Renal pelvis (tissue), 4 donors: Measurements from ENCODE around the gene LRTM2. TPM values are rescaled to one million over a fixed set of nuclear protein-coding genes. Genes with fewer than 3 reads are reported as not detected.

Experiments
- DNase-seq: peaks from one replicate; pipeline ENCODE4 v3.0.0-alpha.2; 2013
- polyA plus RNA-seq, 3 donors: library from polyadenylated mRNA; unstranded; fragments of 120-200 nt; gene quantifications; one replicate each; pipeline ENCODE4 v1.2.1, GENCODE V29; 2013; ENCODE audit not compliant: insufficient read length in 3 of 3

Gene LRTM2
- polyA plus RNA-seq, 3 donors = 0.13 to 0.75 (median 0.67) TPM

- DNase-seq = no peak
Observed at GRCh38 chr12:1829306-1829900, 9.0 kb downstream of the LRTM2 start.

- DNase-seq = no peak
Observed at GRCh38 chr12:1830401-1830845, 10.1 kb downstream of the LRTM2 start.

- DNase-seq = peak; percentile 91
Observed at GRCh38 chr12:1830981-1831963, 10.9 kb downstream of the LRTM2 start.

DNA sequence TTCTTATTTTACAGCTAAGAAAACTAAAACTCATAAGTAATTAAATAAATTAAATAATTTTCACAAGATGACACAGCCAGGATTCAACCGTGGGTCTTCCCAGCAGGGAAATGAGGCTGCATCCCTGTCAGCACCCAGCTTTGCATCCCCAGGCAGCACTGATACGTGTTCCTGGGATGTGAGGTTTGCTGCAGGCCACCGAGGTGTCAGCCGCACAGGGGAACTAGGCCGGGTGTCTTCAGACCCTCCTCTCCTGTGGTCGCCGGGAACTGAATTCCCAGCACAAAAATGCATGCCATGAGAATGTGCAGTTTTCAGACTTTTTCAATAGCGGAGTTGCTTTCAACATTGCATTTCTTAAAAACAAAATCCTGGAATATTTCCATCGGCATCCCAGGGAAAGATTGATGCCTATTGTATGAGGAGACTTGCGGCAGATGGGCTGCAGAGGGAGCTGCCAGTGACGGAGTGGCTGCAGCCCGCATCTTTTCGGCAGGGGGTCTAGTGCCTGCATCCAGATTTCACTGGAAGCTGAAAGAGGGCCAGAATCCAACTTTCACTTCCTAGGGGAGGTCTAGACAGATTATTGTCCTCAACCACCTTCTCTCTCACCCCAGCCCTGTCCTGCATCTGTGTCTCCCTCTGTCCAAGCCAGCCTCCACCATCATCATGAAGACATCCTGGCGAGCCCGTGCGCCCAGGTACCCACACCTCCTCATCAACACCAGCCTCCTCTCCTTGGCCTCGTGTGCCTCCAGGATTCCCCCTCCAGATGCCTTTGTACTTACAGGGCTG, 12.6 kb downstream of the LRTM2 start:
- no peak for DNase-seq

GRCh38 chr12:1833596-1834028, 13.2 kb downstream of the LRTM2 start:
- DNase-seq = no peak

GRCh38 chr12:1834186-1834925, 14.0 kb downstream of the LRTM2 start:
- no peak for DNase-seq

DNA sequence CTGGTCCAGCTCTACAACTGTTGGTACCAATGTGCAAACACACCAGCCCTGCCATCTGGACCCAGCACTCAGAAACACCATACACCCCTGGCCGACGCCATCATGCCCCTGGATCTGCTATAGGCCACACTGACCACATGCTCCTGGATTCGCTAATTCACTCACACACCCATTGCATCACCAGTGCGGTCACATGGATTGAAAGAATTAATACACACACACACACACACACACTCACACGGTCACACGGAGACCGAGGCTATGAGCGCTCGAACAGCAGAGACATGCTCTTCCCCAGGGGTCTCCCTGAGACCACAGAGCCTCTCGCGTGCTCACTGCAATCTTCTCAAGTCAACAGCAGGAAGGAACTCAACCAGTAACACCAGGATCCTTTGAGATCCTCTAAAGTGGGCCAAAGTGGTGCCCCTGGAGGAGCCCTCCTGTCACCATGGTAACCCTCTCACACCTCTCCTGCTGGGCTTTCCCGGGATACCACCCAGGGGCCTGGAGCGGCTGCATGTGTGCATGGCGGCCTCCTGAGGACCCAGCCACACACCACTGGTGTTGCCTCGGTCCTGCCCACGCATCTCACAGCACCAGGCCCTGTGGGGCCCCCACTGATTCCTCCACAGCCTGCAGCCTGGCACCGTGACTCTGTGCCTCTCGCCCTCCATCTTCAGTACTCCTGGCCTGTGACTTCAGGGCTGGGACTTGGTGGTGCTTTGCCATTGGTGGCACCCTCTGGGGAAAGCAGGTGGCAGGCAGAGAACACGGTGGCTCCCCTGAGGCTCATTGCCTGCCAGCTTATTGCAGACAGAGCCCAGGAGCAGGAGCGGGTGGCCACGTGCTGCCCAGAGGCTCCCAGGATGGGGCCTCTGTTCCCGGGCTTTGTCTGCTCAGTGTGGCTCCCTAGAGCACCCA, 15.1 kb downstream of the LRTM2 start:
- no peak for DNase-seq

GRCh38 chr12:1836241-1836803, 16.0 kb downstream of the LRTM2 start:
- DNase-seq = no peak

GRCh38 chr12:1836854-1837421, 16.6 kb downstream of the LRTM2 start:
- DNase-seq = peak; percentile 50

DNA sequence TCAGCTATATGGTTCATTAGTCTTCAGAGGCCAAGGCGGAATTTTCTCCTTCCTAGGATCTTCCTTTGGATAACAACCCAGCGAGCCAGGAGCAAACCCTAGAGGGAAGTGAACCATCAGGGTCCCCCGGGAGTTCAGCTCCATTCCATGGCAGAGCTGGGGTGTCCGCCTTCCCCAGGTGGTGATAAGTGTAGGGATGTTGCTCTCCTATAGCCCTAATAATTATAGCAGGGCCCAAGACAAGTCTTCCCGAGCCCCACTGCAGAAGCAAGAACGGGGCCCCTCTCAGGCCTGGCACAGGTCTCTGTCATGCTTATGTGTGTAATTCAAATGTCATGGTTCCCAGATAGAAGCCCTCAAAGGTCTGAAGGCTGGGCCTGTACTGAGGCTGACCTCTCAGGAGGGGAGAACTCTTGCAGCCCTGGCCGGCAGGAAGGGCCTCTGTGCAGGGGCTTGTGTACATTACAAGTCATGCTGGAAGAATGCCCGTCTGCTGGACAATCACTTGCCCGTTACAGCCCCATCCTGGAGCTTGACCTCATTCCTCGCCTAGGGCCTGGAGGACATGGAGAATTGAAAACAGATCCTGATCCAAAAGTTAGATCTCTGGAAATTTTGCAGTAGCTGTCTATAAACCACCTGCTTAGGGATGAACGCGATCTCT, 17.3 kb downstream of the LRTM2 start:
- DNase-seq = no peak

DNA sequence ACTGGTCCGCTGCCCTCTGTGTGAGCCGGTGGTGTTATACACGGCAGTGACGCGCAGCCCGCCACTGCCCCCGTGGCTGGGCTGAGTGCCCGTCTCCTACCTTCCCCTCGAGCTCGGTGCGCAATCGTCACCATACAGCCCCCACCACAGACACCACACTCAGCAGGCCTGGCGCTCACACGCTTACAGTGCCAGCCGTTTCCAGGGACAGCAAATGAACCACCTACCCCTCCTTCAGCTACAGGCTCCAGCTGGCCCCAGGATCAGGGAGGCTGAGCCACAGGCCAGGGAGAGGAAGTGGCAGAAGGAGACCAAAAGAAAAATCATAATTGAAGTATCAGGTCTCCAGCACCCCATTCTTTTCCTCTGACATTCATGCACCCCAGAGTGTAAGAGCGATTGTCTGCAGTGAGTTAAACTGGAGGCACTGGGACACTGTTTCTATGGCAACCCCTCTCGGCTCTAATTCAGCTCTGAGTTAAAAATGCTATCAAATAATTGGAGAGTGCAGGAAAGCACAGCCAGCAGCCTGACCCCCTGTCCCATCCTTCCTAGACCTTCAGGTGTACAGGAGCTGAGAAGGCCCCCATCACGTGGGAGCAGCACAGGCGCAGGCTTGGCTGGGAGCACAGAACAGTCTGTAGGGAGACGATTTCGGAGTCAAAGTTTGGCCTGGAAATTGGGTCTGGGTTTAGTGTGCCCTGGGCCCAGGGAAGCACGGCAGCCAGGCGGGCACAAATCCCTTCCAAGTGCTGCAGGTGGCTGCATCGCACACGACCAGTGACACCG, 18.0 kb downstream of the LRTM2 start:
- DNase-seq = no peak

- DNase-seq = no peak
Observed at GRCh38 chr12:1838994-1839365, 18.6 kb downstream of the LRTM2 start.

DNA sequence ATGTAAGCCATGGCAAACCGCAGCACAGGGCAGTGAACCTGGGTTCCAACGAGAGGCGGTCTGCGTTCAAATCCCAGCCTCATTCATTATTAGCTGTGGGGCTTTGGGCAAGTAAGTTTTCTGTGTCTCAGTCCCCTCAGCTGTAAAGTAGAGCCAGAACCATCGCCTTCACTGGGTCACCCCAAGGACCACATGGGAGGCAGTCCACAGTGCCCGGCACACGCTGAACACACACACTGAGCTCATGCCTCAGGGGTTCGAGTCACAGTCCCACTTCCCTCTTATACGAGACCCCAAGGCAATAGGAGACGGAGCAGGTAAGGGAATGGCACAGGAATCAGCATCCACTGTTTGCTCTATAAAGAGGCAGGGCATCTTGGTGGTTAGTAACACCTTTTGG, 19.1 kb downstream of the LRTM2 start:
- no peak for DNase-seq

GRCh38 chr12:1839956-1840951, 19.9 kb downstream of the LRTM2 start:
- peak; percentile 73 for DNase-seq

DNA sequence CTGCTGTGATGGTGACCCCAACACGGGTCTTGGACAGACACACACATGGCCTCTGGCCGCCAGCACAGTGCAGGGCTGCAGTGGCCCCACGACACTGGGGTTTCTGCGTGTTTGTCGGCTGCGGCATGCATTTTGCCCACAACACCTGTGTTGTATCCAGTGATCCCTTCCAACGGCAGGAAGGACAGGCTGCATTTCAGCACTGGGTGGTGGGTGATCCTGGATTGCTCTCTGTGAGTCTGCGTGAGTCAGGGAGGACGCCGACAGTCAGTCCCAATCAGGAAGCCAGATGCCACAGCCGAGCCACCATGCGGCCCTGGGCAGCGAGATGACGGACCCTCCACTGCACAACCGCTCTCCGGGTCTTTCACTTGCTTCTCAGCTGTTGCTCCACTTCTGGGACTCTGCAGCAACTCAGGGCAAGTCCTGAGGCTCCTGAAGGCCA, 20.6 kb downstream of the LRTM2 start:
- no peak for DNase-seq

- no peak for DNase-seq
Observed at GRCh38 chr12:1841586-1842182, 21.3 kb downstream of the LRTM2 start.
